DOHH2 (cell line): ENCODE results near the gene FAM171A1.

ENCODE experiments used
- CTCF ChIP-seq: fragments of 200-600 bp; sonication (generic); IDR thresholded peaks from one replicate; pipeline ENCODE4 v1.5.1; 2014; ENCODE audit warnings: antibody characterized with exemption, mild to moderate bottlenecking, low read depth, low read length; ENCODE audit not compliant: poor library complexity, severe bottlenecking
- EZH2phosphoT487 ChIP-seq: fragments of 200-600 bp; sonication (generic); IDR thresholded peaks from 2 replicates; pipeline ENCODE4 v1.6.1; 2017; ENCODE audit warnings: borderline replicate concordance, mild to moderate bottlenecking, antibody characterized with exemption, low read length, moderate library complexity, mixed read lengths

DNA sequence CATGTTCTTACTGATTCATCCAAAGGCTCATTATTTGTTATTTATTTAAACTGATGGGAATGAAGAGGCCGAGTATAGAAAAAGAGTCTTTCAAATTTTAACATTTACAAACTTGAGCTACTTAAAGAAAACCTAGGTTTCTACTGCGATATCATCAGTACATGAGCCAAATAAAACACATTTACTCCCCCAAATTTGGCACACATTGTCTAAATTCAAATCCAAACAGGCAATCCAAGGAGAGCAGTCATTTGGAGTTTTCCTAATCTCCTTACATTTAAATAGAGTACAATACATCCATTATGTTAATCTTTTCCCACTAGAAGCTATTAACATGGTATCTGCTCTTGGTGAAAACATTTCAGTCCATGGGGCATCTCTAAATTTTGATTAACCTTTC is 204.8 kb downstream of the FAM171A1 start:
- TF ChIP-seq CTCF, result no peak
- no peak for TF ChIP-seq EZH2phosphoT487
